GM19238 (cell line): ENCODE results near the gene TBC1D24.
"Not testable (repeated sequence)": the region's sequence is repeated elsewhere in the genome, so short reads cannot be mapped to it uniquely, and the experiment has no call there.

Experiments used
- DNase-seq: peaks from one replicate; pipeline ENCODE4 v3.0.0; 2011; ENCODE audit warnings: low spot score; ENCODE audit not compliant: insufficient read length

The TBC1D24 gene

GRCh38 chr16:2468725-2469398, 6.1 kb upstream of the TBC1D24 start:
- peak; percentile 89 for DNase-seq

GRCh38 chr16:2469399-2470233, 5.3 kb upstream of the TBC1D24 start:
- DNase-seq, result no peak

GRCh38 chr16:2470234-2470601, 4.7 kb upstream of the TBC1D24 start:
- no peak for DNase-seq

DNA sequence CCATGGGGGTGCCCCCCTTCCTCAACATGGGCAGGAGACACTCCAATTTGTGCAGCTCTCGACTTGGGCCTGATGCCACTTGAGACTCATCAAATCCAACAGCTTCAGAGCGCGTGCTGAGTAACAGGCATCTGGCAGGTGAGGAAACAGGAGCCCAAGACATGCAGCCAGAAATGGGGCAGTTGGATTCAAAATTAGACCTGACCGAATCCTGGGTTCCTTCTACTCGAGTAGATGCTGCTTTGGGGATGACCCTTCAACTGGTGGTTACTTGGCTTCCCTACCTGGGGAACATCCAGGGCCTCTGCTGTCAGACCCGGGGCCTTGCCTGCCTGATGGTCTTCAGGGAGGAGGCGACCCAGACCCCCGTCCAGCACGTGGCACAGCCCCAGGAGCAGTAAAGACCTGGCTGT, 4.3 kb upstream of the TBC1D24 start:
- DNase-seq, result no peak

DNA sequence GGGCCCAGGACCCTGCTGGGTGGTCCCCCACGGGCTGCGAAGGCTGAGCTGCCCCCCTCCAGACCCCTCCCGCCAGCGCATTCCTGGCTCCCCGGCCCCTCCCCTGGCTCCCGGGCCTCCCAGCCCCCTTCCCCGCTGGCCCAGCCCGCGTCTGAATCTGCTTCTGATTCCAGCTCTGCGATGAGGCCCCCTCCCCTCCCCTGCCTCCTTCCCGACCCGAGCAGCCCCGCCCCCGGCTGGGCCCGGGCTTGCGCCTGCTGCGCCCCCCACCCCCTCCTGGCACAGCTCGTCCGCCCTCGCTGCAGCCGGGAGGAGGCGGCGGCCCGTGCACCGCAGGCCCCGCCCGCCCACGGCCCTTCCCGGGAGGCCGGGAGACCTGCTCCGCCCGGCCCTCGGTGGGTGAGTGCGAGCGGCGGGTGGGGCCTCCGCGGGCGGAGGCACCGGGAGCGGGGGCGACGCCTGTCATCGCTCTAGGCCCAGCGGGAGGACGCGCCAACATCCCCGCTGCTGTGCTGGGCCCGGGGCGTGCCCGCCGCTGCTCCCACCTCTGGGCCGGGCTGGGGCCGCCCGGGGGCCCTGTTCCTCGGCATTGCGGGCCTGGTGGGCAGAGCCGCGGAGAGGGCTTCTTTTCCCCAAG, 3.8 kb upstream of the TBC1D24 start, which contains the start of gene NTN3:
NTN3 (plus strand) TSS at position 282 of the 637 bp plus-strand sequence. CDS start 405 bp downstream, outside the sequence.
- no peak for DNase-seq

DNA sequence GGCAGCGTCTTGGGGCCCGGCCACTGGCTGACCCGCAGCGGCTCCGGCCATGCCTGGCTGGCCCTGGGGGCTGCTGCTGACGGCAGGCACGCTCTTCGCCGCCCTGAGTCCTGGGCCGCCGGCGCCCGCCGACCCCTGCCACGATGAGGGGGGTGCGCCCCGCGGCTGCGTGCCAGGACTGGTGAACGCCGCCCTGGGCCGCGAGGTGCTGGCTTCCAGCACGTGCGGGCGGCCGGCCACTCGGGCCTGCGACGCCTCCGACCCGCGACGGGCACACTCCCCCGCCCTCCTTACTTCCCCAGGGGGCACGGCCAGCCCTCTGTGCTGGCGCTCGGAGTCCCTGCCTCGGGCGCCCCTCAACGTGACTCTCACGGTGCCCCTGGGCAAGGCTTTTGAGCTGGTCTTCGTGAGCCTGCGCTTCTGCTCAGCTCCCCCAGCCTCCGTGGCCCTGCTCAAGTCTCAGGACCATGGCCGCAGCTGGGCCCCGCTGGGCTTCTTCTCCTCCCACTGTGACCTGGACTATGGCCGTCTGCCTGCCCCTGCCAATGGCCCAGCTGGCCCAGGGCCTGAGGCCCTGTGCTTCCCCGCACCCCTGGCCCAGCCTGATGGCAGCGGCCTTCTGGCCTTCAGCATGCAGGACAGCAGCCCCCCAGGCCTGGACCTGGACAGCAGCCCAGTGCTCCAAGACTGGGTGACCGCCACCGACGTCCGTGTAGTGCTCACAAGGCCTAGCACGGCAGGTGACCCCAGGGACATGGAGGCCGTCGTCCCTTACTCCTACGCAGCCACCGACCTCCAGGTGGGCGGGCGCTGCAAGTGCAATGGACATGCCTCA, 3.1 kb upstream of the TBC1D24 start:
- DNase-seq, result no peak

GRCh38 chr16:2472488-2472864, 2.5 kb upstream of the TBC1D24 start:
- no peak for DNase-seq

DNA sequence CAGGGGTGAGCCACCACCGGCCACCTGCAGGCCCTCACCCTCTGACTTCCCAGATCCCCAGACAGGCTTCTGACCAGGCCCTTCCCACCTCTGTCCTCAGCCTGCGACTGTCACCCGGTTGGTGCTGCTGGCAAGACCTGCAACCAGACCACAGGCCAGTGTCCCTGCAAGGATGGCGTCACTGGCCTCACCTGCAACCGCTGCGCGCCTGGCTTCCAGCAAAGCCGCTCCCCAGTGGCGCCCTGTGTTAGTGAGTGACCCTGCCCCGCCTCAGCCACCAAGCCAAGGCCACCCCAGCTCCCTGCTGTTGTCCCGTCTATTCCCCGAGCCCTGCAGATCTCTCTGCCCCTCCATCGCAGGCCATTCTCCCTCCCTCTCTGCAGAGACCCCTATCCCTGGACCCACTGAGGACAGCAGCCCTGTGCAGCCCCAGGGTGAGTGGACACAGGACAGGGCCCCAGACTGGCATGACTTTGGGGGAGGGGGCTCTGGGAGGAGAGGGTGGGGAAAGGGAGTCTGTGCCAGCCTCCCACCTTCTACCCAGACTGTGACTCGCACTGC, 2.0 kb upstream of the TBC1D24 start:
- DNase-seq, result no peak

GRCh38 chr16:2473446-2473926, 1.4 kb upstream of the TBC1D24 start:
- DNase-seq, result no peak

DNA sequence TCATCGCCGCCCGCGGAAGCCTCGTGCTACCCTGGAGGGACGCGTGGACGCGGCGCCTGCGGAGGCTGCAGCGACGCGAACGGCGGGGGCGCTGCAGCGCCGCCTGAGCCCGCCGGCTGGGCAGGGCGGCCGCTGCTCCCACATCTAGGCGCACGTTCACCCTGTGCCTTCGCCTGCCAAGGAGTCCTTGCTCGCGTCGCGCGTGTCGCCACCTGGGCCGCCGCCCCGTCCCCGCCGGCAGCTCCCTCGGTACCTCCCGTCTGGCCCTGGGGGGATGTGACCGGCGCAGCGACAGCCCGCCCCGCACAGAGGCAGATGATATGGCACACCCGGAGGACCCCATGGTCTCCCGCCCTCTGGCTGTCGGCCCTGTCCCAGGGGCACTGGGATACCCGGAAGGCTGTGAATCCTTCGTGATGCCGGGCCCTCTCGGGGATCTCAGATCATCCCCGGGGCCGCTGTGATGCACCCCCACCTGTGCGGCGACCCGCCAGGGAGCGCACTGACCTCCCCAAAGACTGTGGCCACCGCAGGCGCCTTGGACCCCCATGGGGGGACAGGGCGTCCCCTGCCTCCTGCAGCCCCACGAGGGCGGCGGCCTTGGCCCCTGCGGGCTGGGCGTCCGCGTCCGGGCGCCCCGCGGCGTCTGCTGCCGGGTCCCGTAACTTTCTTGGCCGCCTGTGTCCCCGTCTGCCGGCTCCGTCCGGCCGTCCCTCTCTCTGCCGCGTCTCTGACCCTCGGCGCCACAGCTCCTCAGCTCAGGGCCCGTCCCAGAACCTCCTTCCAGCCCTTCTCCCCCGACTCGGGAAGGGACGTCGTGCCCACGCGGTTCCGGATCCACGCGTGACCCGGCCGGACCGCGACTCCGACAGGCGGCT, 689 bp upstream of the TBC1D24 start:
- DNase-seq, result peak; percentile 75

DNA sequence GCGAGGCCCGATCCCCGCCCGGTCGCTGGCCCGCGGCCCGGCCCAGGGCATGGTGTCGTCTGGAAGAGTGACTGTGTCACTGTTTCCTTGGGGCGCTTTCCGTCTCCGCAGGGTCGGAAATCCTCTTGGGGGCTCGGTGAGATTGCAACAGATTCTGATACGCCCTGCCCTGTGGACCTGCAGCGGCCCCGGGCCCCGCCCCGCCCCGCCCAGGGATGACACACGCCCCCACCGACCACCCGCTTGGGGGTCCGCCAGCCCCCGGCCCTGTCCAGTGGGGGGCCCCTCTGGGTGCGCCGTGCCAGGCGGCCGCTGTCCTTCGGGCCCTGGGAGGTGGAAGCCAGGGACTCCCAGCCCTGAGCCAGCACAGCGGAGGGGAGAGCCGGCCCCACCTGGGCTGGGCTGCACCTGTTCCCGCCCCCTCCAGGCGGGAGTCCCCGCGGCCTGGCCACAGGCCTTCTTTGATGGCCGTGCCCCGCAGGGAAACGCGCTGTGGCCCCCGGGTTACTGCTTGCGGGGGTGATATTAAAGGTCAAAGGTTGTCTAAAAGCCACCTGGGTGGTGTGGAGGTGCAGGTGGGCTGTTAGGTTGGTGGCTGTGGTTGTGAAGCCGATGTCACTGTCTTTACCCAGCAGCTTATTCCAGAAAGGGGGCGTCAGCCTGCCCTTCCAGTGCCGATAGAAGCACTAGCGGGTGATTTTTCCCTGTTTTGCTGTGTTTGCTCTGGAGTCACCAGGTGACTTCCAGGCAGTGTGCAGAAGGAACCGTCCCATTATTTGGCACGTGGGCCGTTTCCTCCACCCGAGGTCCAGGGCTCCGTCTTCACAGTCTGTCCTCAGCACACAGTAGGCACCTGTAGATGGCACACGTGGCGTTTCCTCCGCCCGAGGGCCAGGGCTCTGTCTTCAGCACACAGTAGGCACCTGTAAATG, 752 bp downstream of the TBC1D24 start:
- peak; percentile 49 for DNase-seq

DNA sequence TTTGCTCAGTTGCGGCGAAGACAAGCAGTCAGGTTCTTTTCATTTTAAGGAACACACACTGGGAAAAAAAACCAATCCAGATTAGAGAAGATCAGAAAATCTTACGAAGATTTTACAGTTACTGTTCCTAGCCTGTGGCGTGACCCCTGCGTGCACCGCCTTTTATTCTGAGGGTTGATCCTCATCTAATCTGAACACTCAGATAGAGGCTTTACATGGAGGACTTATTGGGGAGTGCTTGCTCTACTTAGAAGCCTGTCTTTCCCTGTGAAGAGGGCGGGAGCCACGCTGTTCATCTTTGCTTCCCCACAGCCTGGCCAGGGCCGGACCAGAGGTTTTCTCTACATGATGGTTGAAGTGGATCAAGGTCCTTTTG, 1.4 kb downstream of the TBC1D24 start:
- DNase-seq, result no peak

GRCh38 chr16:2476741-2477140, 1.8 kb downstream of the TBC1D24 start:
- no peak for DNase-seq

DNA sequence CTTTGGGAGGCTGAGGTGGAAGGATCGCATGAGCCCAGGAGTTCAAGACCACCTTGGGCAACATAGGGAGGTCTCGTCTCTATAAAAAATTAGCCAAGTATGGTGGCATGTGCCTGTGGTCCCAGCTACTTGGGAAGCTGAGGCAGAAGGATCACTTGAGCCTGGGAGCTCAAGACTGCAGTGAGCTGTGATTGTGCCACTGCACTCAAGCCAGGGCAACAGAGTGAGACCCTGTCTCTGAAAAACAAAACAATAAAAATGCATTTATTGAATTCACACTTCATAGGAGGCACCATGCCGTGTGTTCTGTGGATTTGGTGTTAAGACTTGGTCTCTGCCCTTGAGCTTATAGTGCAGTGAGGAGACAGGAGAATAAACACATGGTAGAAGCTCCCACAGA, 2.4 kb downstream of the TBC1D24 start:
- DNase-seq, result no peak

DNA sequence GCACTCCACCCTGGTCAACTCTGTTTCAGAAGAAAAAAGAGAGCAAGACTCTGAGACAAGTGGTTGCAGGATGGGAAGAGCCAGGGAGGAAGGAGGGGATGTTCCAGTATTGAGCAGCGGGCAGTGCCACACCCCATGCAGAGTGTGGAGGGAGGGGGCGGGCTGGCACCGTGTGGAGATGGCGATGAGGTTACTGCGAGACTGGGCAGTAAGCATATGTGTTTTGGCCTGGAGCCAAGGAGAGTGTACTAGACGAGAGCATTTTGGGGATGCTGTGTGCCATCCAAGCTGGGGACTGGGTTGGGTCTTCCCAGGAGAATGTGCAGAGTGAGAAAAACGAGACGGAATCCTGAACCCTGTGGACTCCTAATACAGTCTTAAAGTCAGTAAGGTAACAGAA, 3.4 kb downstream of the TBC1D24 start:
- DNase-seq, result no peak

GRCh38 chr16:2479996-2480395, 5.1 kb downstream of the TBC1D24 start:
- not testable (repeated sequence) for DNase-seq

GRCh38 chr16:2480948-2481347, 6.0 kb downstream of the TBC1D24 start:
- DNase-seq, result no peak

- no peak for DNase-seq
Observed at GRCh38 chr16:2481676-2482075, 6.7 kb downstream of the TBC1D24 start.

GRCh38 chr16:2482249-2482648, 7.3 kb downstream of the TBC1D24 start:
- no peak for DNase-seq
